ENCODE measurements around the gene PLD5.

- TF ChIP-seq CTCF (IDR thresholded peaks at IDR 0.05) (no peak), POLR2A (IDR thresholded peaks at IDR 0.05) (no peak)
These were observed 481.3 kb downstream of the PLD5 start for GRCh38 chr1:242043165-242043564.
